HepG2 (cell line): ENCODE data around the gene VPS52. TPM values are rescaled to one million over a fixed set of nuclear protein-coding genes. Genes with fewer than 3 reads are reported as not detected.

ENCODE experiments used
- CBX1 ChIP-seq: IDR thresholded peaks from one replicate; pipeline ENCODE4 v1.6.1; 2016; ENCODE audit warnings: antibody characterized with exemption, low read depth
- ERF ChIP-seq: IDR thresholded peaks from 2 replicates; pipeline ENCODE4 v1.6.1; 2018; ENCODE audit warnings: missing biosample characterization, missing genetic modification reagents
- GMEB2 ChIP-seq: IDR thresholded peaks from 2 replicates; pipeline ENCODE4 v1.6.1; 2016; ENCODE audit warnings: missing biosample characterization, missing genetic modification reagents, low read depth
- MAFG ChIP-seq: sonication (generic); formaldehyde crosslinking; IDR thresholded peaks from 2 replicates; pipeline ENCODE4 v1.5.1; 2020; ENCODE audit warnings: mild to moderate bottlenecking, missing genetic modification reagents
- MTF1 ChIP-seq: sonication (generic); formaldehyde crosslinking; IDR thresholded peaks from 2 replicates; pipeline ENCODE4 v1.5.0; 2020; ENCODE audit warnings: missing genetic modification reagents
- NFE2L2 ChIP-seq: fragments of 150-350 bp; IDR thresholded peaks from 2 replicates; pipeline ENCODE4 v1.6.1; 2014; ENCODE audit warnings: low read length
- NR0B2 ChIP-seq: sonication (generic); formaldehyde crosslinking; IDR thresholded peaks from 2 replicates; pipeline ENCODE4 v1.4.0; 2020; ENCODE audit warnings: mild to moderate bottlenecking, missing genetic modification reagents
- SATB2 ChIP-seq: sonication (generic); formaldehyde crosslinking; IDR thresholded peaks from 2 replicates; pipeline ENCODE4 v1.5.0; 2020; ENCODE audit warnings: missing genetic modification reagents
- SKIL ChIP-seq: sonication (generic); formaldehyde crosslinking; IDR thresholded peaks from 2 replicates; pipeline ENCODE4 v1.8.0; 2022; ENCODE audit warnings: missing genetic modification reagents, mild to moderate bottlenecking, moderate library complexity, borderline replicate concordance
- TSC22D2 ChIP-seq: sonication (generic); formaldehyde crosslinking; IDR thresholded peaks from 2 replicates; pipeline ENCODE4 v1.5.1; 2020; ENCODE audit warnings: missing genetic modification reagents, mild to moderate bottlenecking, borderline replicate concordance
- ZNF318 ChIP-seq: sonication (generic); formaldehyde crosslinking; IDR thresholded peaks from 2 replicates; pipeline ENCODE4 v1.4.0; 2020; ENCODE audit warnings: mild to moderate bottlenecking, missing genetic modification reagents
- ZNF556 ChIP-seq: sonication (generic); formaldehyde crosslinking; IDR thresholded peaks from 2 replicates; pipeline ENCODE4 v1.4.0; 2020; ENCODE audit warnings: mild to moderate bottlenecking, missing genetic modification reagents, borderline replicate concordance
- ZNF563 ChIP-seq: sonication (generic); formaldehyde crosslinking; IDR thresholded peaks from 2 replicates; pipeline ENCODE4 v1.8.0; 2022; ENCODE audit warnings: mild to moderate bottlenecking, moderate library complexity, missing genetic modification reagents
- ZNF672 ChIP-seq: sonication (generic); formaldehyde crosslinking; IDR thresholded peaks from 2 replicates; pipeline ENCODE4 v1.8.1; 2022; ENCODE audit warnings: missing genetic modification reagents
- ZNF776 ChIP-seq: sonication (generic); formaldehyde crosslinking; IDR thresholded peaks from 2 replicates; pipeline ENCODE4 v1.4.0; 2020; ENCODE audit warnings: mild to moderate bottlenecking, missing genetic modification reagents
- ZNF792 ChIP-seq: IDR thresholded peaks from 2 replicates; pipeline ENCODE4 v1.6.1; 2016
- ZNF850 ChIP-seq: sonication (generic); formaldehyde crosslinking; conservative IDR thresholded peaks from 2 replicates; pipeline ENCODE4 v1.9.0; 2021; ENCODE audit warnings: mild to moderate bottlenecking, missing genetic modification reagents
- polyA plus RNA-seq, 8 experiments: library from polyadenylated mRNA; depleted of rRNA in 3 of 8; stranded (reverse) in 7 of 8; unstranded in 1 of 8; fragments of >200 nt; fragmentation: Illumina TruSeq in 4 of 8; extraction: Trizol in 4 of 8; gene quantifications; 2 replicates each; pipeline versions ENCODE4 v1.2.1 to v1.2.3, GENCODE V29; 2011 to 2016; ENCODE audit warnings: low read depth in 4 of 8, missing spikeins in 1 of 8, mixed read lengths in 1 of 8; ENCODE audit not compliant: insufficient read depth in 1 of 8
- total RNA-seq, 5 experiments: library from RNA; depleted of rRNA; stranded (reverse); fragments of >200 nt; fragmentation: Illumina TruSeq; extraction: Trizol; gene quantifications; 2 replicates each; pipeline ENCODE4 v1.2.3, GENCODE V29; 2016; ENCODE audit warnings: low read depth in 1 of 5

Gene VPS52
- total and polyA plus RNA-seq, 2 of the 13 experiments (the other 11 are each of a cell fraction or from before 2014, with no cell fraction given), result 48.9 to 85.5 TPM

GRCh38 chr6:33248932-33249731 is 22.5 kb downstream of the VPS52 start (continued):
- TF ChIP-seq ZNF318 (CRISPR knock-in tag), result peak; percentile 93; the same call in 1 of the 2 replicates
- TF ChIP-seq GMEB2, result no peak
- no peak for TF ChIP-seq ZNF850
- peak; percentile 45; the same call in 1 of the 2 replicates for TF ChIP-seq NR0B2 (CRISPR knock-in tag)
- TF ChIP-seq SKIL, result no peak
- TF ChIP-seq NFE2L2, result no peak
- TF ChIP-seq SATB2 (CRISPR knock-in tag), result no peak
- peak; percentile 79 for TF ChIP-seq ERF (CRISPR knock-in tag)
- peak; percentile 58; the same call in 1 of the 2 replicates for TF ChIP-seq ZNF776
- TF ChIP-seq ZNF792, result no peak; the same call in 1 of the 2 replicates
- TF ChIP-seq MTF1 (CRISPR knock-in tag), result no peak
- TF ChIP-seq MAFG (CRISPR knock-in tag), result 0 out of 2 replicates have a peak, but pooled peaks have one; percentile 20
- no peak for TF ChIP-seq ZNF672 (CRISPR knock-in tag)
- TF ChIP-seq ZNF556 (CRISPR knock-in tag), result peak; percentile 82
- 0 out of 2 replicates have a peak, but pooled peaks have one; percentile 21 for TF ChIP-seq TSC22D2
- peak; percentile 84 for TF ChIP-seq ZNF563 (CRISPR knock-in tag)
- TF ChIP-seq CBX1, result peak; percentile 23
